ENCODE results near the gene SUMF2. TPM values are rescaled to one million over a fixed set of nuclear protein-coding genes. Genes with fewer than 3 reads are reported as not detected.
"Not testable (repeated sequence)": the region's sequence is repeated elsewhere in the genome, so short reads cannot be mapped to it uniquely, and the experiment has no call there.

The SUMF2 gene
- polyA plus RNA-seq, 2 of the 4 experiments (the other 2 are of a cell fraction) = 85.2 to 106 TPM

- TF ChIP-seq GATA3 (IDR thresholded peaks at IDR 0.05; ENCODE audit: borderline replicate concordance) (peak; percentile 67; the same call in 1 of the 2 replicates), KDM5A (IDR thresholded peaks at IDR 0.05) (no peak), FOSL2 (IDR thresholded peaks at IDR 0.05) (no peak), FOSL2 (CRISPR knock-in tag; IDR thresholded peaks at IDR 0.05) (peak; percentile 7), MAFK (IDR thresholded peaks at IDR 0.05; ENCODE audit: partially characterized antibody) (no peak), HDAC2 (IDR thresholded peaks at IDR 0.05) (no peak; the same call in 1 of the 2 replicates), HOXA7 (CRISPR knock-in tag; IDR thresholded peaks at IDR 0.05) (0 out of 2 replicates have a peak, but pooled peaks have one; percentile 18), NPAS2 (CRISPR knock-in tag; IDR thresholded peaks at IDR 0.05; ENCODE audit: borderline replicate concordance) (no peak), ZFP36 (IDR thresholded peaks at IDR 0.05; ENCODE audit: borderline replicate concordance, partially characterized antibody) (no peak), NR3C1 (IDR thresholded peaks at IDR 0.05) (no peak), HEYL (CRISPR knock-in tag; IDR thresholded peaks at IDR 0.05) (no peak), JUNB (IDR thresholded peaks at IDR 0.05) (no peak), CEBPB (IDR thresholded peaks at IDR 0.05) (peak; percentile 92 to 94), ZNF302 (CRISPR knock-in tag; IDR thresholded peaks at IDR 0.05) (no peak)
- TF ChIP-seq, protein P1, sequence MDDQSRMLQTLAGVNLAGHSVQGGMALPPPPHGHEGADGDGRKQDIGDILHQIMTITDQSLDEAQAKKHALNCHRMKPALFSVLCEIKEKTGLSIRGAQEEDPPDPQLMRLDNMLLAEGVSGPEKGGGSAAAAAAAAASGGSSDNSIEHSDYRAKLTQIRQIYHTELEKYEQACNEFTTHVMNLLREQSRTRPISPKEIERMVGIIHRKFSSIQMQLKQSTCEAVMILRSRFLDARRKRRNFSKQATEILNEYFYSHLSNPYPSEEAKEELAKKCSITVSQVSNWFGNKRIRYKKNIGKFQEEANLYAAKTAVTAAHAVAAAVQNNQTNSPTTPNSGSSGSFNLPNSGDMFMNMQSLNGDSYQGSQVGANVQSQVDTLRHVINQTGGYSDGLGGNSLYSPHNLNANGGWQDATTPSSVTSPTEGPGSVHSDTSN (IDR thresholded peaks at IDR 0.05) = peak; percentile 82; the same call in 1 of the 2 replicates
Observed at GRCh38 chr7:56063882-56064625, at the start of gene SUMF2 (continued).

GRCh38 chr7:56017015-56017414, 47.1 kb upstream of the SUMF2 start:
- WGBS (ENCODE audit: missing lambda C conversion rate) = 99% methylated on average over 3 of the region's 3 CpGs
- H3K4me1 ChIP-seq; ATAC-seq; DNase-seq (ENCODE audit: low read depth in 1 of 2, low spot score in 1 of 2); H3K4me2 ChIP-seq; POLR2A ChIA-PET; CTCF ChIA-PET; H3K9me3 ChIP-seq; FAIRE-seq; H3K4me3 ChIP-seq; H3K27ac ChIP-seq: not testable (repeated sequence)

GRCh38 chr7:56019501-56019900, 44.6 kb upstream of the SUMF2 start:
- FAIRE-seq (no peak), ATAC-seq (no peak), DNase-seq (ENCODE audit: low read depth in 1 of 2, low spot score in 1 of 2) (no peak)
- Histone ChIP-seq H3K4me1 (no peaks in the 10 kb centered on the region), H3K9me3 (no peaks in the 10 kb centered on the region), H3K4me2 (no peak overlapping the region), H3K4me3 (no peak overlapping the region), H3K27ac (no peak overlapping the region)
- ChIA-PET POLR2A (no interaction called here), CTCF (interaction anchor here (0.9 to 2.1 kb wide), 4 partner anchors 15 to 60 kb away, joined by 4 to 7 read pairs (median 5); no protein-coding TSS in a partner anchor)
- TF ChIP-seq HEYL (CRISPR knock-in tag; IDR thresholded peaks at IDR 0.05) (no peak), NR3C1 (IDR thresholded peaks at IDR 0.05) (no peak), EHMT2 (IDR thresholded peaks at IDR 0.05; ENCODE audit: low read depth) (no peak), MYC (IDR thresholded peaks at IDR 0.05; ENCODE audit: borderline replicate concordance, low read length) (no peak), TP53 (CRISPR knock-in tag; IDR thresholded peaks at IDR 0.05) (no peak), RCOR1 (IDR thresholded peaks at IDR 0.05; ENCODE audit: low read depth, low read length) (no peak), HOXA7 (CRISPR knock-in tag; IDR thresholded peaks at IDR 0.05) (no peak), RNF2 (IDR thresholded peaks at IDR 0.05; ENCODE audit: borderline replicate concordance, low read depth) (no peak), USF2 (IDR thresholded peaks at IDR 0.05) (no peak), SMC3 (IDR thresholded peaks at IDR 0.05) (no peak), CTCF (IDR thresholded peaks at IDR 0.05) (no peak)
- TF ChIP-seq, protein P1 (IDR thresholded peaks at IDR 0.05) = no peak
- TF ChIP-seq, protein P2, sequence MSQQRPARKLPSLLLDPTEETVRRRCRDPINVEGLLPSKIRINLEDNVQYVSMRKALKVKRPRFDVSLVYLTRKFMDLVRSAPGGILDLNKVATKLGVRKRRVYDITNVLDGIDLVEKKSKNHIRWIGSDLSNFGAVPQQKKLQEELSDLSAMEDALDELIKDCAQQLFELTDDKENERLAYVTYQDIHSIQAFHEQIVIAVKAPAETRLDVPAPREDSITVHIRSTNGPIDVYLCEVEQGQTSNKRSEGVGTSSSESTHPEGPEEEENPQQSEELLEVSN (IDR thresholded peaks at IDR 0.05; ENCODE audit: borderline replicate concordance, low read depth) = no peak
- TF ChIP-seq, protein P3, sequence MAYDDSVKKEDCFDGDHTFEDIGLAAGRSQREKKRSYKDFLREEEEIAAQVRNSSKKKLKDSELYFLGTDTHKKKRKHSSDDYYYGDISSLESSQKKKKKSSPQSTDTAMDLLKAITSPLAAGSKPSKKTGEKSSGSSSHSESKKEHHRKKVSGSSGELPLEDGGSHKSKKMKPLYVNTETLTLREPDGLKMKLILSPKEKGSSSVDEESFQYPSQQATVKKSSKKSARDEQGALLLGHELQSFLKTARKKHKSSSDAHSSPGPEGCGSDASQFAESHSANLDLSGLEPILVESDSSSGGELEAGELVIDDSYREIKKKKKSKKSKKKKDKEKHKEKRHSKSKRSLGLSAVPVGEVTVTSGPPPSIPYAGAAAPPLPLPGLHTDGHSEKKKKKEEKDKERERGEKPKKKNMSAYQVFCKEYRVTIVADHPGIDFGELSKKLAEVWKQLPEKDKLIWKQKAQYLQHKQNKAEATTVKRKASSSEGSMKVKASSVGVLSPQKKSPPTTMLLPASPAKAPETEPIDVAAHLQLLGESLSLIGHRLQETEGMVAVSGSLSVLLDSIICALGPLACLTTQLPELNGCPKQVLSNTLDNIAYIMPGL (CRISPR knock-in tag; IDR thresholded peaks at IDR 0.05; ENCODE audit: borderline replicate concordance) = no peak
- 90% methylated on average over 7 of the region's 9 CpGs for WGBS (ENCODE audit: missing lambda C conversion rate)

Measured in A549 (cell line).